GM10266 (cell line): ENCODE results near the gene FAM72A.
"Not testable (repeated sequence)": the region's sequence is repeated elsewhere in the genome, so short reads cannot be mapped to it uniquely, and the experiment has no call there.

ENCODE experiments used
- DNase-seq: peaks from one replicate; pipeline ENCODE4 v3.0.0; 2012; ENCODE audit errors: extremely low spot score

Gene FAM72A

DNA sequence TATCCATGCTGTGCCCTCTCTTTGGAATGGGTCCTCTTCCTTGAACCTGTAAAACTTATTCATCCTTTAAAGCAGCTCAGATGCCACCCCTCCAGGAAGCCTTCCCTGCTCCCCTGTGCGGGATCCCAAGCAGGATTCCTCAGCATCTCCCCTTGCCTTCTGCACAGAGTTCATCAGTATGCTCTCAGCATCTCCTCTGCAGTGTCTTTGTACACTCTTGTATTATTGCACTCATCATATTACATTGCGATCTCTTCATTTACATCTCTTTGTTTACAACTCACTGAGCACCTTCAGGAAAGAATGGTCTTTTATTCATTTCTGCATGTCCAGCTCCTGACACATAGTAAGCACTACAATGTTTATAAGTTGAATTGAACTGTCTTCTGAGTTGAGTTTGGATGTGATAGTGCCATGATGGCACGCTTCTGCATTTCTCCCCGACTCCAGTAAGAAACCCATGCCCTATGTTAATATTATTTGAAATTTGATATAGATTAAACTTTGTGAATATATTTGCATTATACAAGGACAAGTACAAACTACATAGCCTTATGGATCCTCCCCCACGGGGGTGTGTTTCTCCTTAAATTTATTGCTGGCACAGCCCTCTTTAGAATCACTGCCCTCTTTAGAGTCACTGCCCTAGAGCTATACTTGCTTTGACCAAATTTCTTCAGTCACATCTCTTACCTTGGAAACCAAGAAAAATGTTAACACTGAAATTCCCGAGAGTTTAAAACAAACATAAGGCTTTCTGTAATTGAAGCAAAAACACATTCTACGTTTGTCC, 13.2 kb upstream of the FAM72A start:
- DNase-seq, result not testable (repeated sequence)

DNA sequence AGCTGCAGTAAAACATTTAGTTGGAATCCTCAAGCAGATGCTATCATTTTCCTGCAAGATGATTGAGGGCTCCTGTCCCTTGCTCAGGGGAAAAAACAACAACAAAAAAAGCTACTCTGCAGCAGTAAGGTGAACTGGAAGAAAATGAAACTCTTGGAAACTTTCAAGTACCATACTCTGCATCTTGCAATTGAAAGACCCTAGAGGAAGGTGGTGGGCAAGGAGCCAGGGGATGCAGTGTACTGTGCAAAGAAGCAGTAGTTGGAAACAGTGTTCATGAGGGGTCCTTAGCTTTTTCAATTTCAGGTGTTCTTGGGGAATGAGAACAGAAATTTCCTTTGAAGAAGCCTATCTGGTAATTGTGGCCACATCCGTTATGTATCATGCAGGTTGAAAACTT, 8.2 kb upstream of the FAM72A start:
- not testable (repeated sequence) for DNase-seq

DNA sequence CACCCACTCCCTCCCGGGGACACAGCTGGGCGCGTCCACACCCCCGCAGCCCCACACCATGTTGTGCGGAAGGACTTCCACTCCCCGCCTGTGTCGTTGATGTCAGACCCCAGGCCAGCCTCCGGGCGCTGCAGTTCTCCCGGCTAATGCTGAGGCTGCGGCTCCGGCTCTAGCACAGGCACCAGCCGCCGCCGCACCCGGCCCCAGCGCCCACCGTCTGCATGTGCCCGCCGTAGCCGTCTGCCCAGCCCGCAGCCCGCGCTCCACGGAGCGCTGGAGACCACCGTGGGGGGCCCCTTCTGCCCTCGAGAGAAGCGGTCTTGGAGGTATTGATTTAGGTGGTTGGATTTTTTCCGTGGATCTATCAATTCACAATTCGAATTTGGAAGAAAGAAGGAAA, 2.9 kb upstream of the FAM72A start:
- DNase-seq, result not testable (repeated sequence)

DNA sequence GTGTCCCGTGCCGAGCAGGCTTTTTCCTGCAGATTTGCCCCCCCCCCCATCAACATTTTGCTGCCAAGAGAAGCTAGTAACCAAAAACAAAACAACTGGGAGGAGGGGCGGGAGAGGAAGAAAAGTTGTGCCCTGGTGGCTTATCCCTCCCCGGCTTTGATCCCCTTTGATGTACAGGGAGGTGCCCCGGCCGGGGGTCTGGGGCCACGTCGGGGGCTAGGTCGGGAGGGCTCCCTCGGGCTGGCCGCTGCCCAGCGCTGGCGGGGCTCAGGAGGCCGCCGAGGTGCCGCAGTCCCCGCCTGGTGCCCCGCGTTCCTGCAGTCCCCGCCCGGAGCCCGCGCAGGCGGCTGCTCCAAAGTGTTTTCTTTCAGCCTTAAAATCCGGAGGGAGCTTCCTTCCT, 2.2 kb upstream of the FAM72A start:
- DNase-seq, result not testable (repeated sequence)

DNA sequence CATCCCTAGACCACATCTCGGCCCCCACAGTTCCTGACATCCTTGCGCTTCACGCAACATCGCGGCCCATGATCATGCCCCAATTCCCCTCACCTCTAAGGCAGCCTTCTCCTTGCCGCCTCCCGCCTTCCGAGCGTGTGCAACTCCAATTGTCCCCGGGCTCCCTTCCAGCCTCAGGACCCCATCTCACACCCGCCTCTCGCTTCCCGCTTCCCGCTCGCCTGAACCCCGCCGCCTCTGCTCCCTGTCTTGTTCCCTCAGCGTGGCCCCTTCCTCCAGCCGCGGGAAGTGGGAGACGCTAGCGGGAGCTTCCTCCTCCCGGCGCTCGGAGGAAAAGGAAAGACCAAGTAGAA, 1.5 kb upstream of the FAM72A start:
- not testable (repeated sequence) for DNase-seq

DNA sequence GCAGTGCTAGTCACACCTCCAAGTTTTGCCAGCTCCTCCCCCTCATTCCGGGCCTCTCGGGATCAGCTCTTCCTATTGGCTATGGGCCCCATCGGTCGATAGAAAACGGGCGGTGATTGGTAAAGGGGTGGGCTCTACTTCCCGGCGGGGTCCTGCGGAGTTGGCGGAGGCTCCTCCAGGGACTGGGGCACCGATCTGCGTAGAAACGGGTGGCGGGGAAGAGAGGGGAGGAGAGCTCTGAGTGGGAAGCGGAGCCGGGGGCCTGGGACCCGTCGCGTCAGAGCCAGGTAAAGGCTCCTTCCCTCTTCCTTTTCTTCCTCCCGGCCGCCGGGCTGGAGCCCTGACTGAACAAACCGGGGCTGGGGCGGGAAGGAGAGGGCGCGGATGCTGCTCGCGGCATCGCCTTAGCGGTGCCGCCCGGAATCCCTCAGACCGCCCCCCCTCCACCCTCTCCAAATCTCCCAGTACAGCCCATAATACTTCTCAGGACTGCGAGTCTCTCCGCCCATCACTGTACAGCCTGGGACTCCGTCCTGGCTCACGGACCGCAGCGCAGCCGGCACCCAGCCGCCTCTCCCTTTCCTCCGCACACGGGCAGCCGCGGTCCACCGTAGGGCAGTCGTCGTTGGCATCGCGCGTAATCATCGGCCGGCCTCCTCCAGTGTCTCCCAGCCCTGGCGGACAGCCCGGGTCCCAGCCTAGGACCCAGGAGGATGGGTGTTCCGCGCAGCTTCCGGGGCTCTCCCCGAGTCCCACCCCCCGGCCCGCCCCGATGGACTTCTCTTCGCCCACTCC, 922 bp upstream of the FAM72A start, which contains the start of gene SRGAP2:
Gene SRGAP2 (plus strand): TSS at position 178 of the 795 bp plus-strand sequence. CDS start 2,430 bp downstream, outside the sequence.
- DNase-seq, result not testable (repeated sequence)

DNA sequence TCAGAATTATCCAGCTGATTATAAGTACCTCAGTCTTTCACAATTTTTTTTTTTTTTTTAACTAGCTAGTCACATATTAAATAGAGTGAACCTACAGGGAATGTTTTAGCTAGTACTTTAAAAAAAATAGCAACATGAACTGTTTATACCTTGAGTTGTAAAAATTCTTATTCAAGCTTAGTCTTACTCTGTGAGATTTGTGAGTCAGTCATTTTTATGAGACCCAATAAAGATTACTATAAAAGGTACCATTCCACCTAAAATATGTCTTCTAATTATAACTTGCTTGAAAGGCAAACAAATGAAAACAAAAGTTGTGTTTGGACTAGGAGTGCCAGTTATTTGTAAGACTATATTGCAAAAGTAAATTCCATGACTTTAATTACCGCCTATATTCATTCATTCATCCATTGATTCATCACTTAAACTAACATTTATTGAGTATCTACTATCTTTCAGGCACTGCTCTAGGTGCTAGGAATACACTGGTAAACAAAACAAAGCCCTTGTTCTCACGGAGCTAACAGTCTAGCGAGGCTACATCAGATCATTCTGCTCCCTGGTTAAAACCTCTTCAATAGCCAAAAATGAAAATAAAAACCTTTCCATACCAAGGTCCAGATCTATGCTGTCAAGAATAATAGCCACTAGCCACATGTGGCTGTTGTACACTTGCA, 5.8 kb downstream of the FAM72A start:
- DNase-seq, result not testable (repeated sequence)

DNA sequence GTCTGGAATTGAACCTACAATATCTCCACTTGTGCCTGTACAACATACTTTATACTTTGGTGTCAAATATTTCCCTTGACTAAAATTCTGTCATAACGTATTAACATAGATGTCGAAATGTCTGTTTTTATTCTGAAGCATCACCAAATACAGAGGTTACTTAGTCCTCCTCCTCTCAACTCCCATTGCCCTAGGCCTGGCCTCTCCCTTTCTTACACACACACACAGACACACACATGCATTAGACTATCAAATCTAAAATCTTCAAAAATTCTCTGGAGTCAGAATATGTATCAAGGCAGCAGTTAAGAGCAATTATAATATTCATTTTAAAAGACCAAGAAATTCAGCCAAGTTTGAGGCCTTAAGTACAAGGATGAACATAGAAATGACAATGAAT, 7.5 kb downstream of the FAM72A start:
- DNase-seq, result not testable (repeated sequence)

DNA sequence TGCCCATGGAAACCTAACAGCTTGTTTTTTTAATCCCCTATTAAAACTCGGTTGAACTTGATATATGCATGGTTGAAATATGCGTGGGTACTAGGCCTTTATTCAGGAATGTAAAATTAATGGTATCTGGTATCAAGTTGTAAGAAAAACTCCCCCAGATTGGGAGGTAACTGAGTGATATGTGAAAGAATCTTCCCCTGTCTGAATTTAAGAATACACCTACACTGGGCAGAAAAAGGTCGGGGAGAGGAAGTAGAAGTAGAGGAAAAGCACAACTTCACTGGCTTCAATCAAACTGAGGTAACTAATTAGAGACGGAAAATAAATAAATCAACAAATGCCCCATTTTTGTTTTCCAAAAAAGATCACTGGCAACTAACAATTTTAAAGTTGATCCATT, 15.8 kb downstream of the FAM72A start:
- not testable (repeated sequence) for DNase-seq

DNA sequence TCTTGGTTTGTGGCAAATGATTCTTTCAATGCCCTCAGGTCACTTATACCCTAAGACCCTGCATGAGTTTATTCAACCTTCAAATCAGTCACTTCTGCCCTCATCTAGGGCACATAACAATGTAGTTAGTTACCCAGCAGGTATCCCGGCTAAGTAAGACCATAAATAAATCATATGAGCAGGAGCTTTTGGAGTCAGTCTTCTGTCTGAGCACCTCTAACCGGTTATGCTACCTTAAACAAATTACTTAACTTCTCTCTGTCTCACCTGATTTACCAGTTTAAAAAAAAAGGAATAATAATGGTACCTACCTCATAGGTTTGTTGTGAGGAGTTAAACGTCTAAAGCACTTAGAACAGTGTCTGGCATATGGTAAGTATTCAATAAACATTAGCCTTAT, 16.9 kb downstream of the FAM72A start:
- DNase-seq, result not testable (repeated sequence)

DNA sequence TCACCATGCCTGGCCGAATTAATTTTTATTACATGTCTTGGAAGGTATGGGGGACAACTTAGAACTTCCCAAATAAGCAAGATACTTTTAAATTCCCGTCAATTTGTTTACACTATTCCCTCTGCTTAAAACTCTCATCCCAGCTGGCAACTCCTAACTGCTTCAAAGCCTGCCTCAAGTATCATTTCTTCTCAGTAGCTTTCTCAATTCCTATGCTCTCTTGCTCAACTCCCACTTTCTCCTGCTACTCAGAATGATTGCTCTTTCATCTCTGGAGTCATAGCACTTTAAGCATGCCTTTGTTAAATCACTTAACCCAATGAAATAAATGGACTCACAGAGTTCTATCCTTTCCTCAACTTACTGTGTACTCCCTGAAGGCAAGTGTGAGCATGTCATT, 18.9 kb downstream of the FAM72A start:
- not testable (repeated sequence) for DNase-seq

DNA sequence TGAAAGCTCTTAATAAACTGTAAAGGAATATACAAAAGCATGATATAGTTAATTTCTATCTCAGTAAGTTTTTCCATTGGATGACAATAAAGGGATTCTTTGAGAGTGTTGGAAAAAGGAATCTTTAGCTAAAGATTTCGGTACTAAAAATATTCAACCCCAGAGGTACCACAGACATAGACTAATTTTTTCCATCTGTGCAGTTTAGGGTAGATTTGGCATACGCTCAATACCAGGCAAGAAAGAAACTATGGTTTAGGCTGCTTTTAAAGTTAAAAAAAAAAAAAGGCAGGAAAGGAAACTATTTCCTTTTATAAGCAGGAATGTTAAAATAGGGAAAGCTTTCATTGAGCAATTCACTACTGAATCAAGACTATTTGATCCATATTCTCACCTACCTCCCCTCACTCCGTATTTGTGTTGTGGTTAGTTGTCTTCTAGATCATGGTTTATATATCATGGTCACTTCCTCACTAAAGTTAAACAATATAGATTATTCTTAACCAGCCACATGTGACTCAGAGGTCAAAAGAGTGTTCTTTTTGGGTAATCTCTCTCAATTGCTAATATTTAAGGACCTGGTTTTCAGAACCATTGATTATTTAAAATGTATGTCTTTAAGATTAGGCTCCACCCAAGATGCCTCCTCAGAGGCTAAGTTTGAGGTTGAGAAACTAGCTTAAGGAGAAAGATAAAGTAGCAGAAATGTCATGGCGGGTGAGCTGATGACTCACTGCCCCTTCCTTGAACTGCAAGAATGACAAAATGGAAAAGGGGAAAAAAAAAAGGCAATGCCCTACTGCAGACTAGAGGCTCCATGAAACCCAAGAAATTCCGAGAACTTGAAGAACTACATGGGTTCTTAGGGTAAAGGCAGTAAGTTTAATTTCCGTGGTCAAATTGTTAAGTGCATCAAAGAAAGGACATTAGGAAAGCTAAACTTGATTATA, 20.0 kb downstream of the FAM72A start:
- not testable (repeated sequence) for DNase-seq

DNA sequence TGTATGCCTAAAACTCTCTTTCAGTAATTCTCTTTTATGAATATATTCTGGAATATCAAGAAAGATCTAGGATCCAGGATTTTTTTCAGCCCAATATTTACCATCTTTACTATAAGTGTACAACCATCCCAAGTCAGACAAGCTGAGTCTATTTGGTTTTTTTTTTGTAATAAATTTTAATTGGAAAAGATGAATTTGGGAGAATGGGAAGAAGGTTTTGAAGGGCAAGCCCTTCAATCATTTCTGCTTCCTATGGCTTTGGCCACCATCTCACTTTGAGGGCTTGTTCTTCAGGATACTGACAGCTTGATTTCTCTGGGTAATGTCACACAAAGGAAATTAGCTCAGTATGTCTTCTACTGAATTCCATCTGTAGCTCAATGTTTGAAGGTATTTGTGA, 23.0 kb downstream of the FAM72A start:
- not testable (repeated sequence) for DNase-seq

DNA sequence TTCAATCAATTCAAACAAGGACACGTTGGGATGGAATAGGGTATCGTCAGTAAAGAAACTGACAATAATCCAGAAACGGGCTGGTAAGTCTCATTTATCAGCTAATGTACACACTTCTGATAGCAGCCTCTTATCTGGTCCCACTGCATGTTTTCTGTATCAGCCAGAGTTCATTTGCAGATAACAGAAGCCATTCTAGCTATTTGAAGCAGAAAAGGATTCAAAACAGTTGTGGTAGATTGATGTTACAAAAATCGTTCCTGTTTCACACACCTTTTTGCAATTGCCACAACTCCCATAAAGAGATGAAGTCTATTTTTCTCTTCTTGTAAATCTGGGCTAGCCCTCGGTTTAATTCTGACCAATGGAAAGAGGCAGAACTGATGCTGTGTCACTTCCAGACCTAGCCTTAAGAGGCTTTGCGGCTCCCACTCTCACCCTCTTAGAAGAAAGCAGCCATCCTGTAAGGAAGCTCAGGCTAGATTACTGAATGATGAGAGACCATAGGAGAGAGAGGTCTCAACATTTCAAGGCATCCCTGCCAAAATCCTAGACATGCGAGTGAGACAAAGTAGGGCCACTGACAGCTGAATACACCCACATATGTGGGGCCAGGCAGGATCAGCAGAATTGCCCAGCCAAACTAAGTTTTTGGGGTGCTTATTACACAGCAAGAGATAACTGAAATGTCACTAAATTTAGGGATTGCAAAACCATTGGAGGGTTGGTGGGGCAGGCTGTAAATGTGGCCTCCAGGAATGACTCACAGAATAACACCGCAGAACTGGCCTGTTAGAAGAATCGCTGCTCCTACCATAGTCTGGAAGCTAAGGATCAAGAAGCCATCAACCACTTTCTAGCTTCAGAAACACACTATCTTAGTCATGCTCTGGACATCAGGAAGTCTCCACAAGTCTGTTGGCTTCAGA, 24.3 kb downstream of the FAM72A start:
- not testable (repeated sequence) for DNase-seq

DNA sequence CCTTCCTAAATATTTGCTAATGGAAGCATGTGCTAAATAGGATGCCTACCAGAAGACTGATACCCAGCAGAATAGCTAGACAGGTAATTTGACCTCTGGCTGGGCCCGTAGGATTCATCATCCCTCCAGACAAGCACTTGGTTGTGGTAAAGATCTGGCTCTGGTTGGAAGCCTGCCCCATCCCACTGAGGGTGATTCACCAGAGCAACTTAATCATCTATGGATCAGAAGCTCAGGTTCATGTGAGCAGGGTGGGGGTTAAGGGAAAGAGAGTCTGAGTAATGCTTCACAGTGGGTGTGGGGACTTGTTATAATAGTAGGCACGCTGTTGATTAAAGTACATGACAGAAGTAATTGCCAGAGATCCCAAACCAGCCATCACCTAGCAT, 26.5 kb downstream of the FAM72A start:
- DNase-seq, result not testable (repeated sequence)

DNA sequence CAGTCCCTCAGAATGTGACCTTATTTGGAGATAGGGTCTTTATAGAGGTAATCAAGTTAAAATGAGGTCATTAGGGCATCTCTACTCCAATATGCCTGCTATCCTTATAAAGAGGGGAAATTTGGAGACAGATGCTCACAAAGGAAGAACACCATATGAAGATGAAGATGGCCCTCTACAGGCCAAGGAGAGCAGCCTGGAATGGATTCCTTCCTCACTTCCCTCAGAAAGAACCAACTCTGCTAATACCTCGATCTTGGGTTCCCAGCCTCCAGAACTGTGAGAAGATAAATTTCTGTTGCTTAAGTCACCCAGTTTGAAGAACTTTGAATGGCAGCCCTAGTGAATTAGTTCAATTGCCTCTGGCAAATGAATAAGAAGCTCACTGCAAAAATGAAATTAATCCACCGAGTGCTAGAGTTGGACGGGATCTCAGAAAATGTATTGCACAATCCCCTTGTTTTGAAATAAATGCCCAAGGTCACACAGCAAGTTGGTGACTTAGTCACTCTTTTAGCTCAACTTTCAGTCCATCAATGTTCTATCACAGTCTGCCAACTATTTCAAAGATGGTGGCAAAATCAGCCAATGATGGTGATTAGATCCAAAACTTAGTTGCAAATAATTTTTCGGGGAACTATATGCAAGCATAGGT, 27.1 kb downstream of the FAM72A start:
- DNase-seq, result not testable (repeated sequence)

DNA sequence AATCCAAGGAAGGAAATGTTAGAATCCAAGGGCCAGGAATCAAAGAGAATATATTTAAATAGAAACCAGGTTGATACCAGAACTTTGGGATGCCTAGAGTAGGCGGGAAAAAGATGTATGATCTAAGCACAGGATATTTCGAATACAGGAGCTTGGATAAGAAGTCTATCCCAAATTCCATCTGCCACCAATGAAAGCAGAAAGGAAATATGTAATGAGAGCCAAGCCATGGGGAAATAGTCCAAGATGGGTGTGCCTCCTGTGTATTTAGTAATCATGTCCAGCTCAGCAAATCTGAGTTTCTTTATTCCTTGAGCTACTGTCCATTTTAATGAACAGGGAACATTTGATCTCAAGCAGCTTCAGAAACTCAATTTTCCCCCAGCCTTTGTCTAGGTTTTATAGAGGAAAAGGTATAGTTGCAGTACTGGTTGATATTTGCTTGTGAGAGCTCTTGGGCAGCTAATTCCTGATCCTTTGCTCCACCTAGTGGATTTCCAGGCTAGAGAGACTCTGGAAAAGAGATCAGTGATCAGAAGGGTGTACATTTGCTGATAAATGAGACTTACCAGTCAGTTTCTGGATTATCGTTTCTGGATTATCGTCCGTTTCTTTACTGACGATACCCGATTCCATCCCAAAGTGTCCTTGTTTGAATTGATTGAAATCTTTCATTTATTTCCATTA, 28.3 kb downstream of the FAM72A start:
- not testable (repeated sequence) for DNase-seq

DNA sequence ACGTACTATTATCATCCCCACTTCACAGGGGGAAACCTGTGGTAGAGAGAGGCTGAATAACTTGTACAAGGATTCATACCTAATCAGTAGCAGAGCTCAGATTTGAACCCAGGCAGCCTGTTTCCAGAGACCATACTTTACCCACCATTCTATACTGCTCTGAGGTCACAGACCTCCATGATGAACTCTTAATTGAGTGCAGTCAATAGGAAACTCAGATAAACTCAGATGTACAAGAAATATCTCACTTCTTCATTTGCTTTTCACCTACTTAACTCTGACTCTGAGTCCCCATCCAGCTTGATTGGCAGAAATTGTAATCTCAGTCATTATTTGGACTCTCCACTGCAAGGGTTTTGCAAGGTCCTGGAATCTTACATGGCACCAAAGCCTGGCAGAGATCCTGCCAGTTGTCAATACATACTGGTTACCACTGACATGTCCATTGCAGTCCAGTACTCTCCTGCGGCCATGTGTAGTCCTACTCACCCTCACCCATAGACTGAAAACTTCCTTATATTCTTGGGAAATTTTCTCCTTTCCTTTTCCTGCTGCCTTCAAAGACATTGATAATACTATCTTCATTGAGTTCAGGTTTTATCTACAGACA, 29.4 kb downstream of the FAM72A start:
- not testable (repeated sequence) for DNase-seq
